Activated naive CD8-positive, alpha-beta T cell (primary cell): ENCODE measurements around the gene STAT5A.
"Not testable (repeated sequence)": the region's sequence is repeated elsewhere in the genome, so short reads cannot be mapped to it uniquely, and the experiment has no call there.

Experiments used
- H3K27ac Mint-ChIP-seq: one replicate; pipeline ENCODE4 v1.8.0; 2021; ENCODE audit warnings: mixed read lengths
- H3K27me3 Mint-ChIP-seq: one replicate; pipeline ENCODE4 v1.8.0; 2021; ENCODE audit warnings: mixed read lengths
- H3K36me3 Mint-ChIP-seq: one replicate; pipeline ENCODE4 v1.8.0; 2021; ENCODE audit warnings: mixed read lengths
- H3K4me1 Mint-ChIP-seq: one replicate; pipeline ENCODE4 v1.8.0; 2021; ENCODE audit warnings: low read depth, mixed read lengths
- H3K4me3 Mint-ChIP-seq: one replicate; pipeline ENCODE4 v1.8.0; 2021; ENCODE audit warnings: mild to moderate bottlenecking, mixed read lengths
- H3K9me3 Mint-ChIP-seq: one replicate; pipeline ENCODE4 v1.8.0; 2021; ENCODE audit warnings: low read depth, mixed read lengths

The STAT5A gene

DNA sequence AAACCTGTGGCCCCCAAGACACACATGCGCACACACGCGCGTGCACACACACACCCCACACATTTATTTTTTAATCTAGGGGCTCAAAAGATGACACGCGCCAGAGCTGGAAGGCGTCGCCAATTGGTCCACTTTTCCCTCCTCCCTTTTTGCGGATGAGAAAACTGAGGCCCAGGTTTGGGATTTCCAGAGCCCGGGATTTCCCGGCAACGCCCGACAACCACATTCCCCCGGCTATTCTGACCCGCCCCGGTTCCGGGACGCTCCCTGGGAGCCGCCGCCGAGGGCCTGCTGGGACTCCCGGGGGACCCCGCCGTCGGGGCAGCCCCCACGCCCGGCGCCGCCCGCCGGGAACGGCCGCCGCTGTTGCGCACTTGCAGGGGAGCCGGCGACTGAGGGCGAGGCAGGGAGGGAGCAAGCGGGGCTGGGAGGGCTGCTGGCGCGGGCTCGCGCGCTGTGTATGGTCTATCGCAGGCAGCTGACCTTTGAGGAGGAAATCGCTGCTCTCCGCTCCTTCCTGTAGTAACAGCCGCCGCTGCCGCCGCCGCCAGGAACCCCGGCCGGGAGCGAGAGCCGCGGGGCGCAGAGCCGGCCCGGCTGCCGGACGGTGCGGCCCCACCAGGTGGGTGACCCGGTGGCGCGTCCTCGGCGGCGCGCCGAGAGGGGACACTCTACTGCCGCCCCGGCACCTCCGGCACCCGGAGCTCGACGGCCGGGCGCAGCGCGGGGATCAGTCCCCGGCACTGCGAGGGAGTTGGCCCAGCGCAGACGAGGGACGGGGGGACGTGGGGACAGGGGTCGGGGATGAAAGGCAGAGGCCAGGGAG, at the start of gene STAT5A:
Gene STAT5A (plus strand): TSS at position 522 of the 826 bp plus-strand sequence. CDS start 914 bp downstream, outside the sequence.
- Mint-ChIP-seq H3K4me1 (peaks cover 49% of the 10 kb centered on the region), H3K27ac (peak within 1 kb of the TSS; percentile 99), H3K36me3 (peaks cover 16% of the 10 kb centered on the region), H3K27me3 (no peaks in the 10 kb centered on the region), H3K9me3 (no peaks in the 10 kb centered on the region), H3K4me3 (peak within 1 kb of the TSS; percentile 98)

DNA sequence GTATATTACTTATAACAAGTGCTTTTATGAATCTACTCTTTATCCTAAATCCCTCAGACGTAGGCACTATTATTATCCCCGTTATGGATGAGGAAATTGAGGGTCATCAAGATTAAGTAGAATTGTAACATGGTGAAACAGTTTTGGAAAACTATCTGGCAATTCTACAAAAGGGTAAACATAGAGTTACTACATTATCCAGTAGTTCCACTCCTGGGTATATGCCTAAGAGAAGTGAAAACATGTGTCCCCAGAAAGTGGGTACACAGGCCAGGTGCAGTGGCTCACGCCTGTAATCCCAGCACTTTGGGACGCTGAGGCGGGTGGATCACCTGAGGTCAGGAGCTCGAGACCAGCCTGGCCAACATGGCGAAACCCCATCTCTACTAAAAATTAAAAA, 48.7 kb upstream of the STAT5A start:
- peaks cover 49% of the 10 kb centered on the region for H3K4me1 Mint-ChIP-seq
- not testable (repeated sequence) for H3K36me3 Mint-ChIP-seq, H3K27me3 Mint-ChIP-seq, H3K4me3 Mint-ChIP-seq, H3K9me3 Mint-ChIP-seq, H3K27ac Mint-ChIP-seq

DNA sequence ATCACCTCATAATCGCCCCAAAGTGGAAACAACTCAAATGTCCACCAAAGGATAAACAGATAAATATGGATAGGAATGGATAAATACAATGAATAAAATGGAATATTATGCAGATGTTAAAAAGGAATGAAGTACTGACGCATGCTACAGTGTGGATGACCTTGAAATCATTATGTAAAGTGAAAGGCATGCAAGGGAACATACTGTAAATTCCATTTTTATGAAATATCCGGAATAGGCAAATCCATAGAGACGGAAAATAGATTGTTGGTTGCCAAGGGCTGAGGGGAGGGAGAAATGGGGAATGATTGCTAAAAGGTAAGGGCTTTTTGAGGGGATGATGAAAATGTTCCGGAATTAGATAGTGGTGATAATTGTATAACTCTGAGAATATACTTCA, 48.1 kb upstream of the STAT5A start:
- peak overlapping the region; percentile 54 for H3K27ac Mint-ChIP-seq
- H3K4me1 Mint-ChIP-seq: peaks cover 45% of the 10 kb centered on the region
- H3K36me3 Mint-ChIP-seq: no peaks in the 10 kb centered on the region
- no peaks in the 10 kb centered on the region for H3K9me3 Mint-ChIP-seq
- H3K27me3 Mint-ChIP-seq: no peaks in the 10 kb centered on the region
- H3K4me3 Mint-ChIP-seq: no peak overlapping the region

DNA sequence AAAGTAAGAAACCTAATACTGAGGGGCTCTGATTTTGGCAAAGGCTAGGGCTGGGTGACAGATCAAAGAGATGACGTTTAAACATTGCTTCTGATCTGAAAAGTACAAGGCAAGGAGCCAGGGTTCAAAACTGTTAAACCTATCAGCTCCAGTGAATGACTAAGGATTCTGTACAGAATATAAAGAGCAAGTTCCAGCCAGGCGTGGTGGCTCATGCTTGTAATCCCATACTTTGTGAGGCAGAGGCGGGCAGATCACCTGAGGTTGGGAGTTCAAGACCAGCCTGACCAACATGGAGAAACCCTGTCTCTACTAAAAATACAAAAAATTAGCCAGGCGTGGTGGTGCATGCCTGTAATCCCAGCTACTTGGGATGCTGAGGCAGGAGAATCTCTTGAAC, 47.4 kb upstream of the STAT5A start:
- H3K4me3 Mint-ChIP-seq, H3K9me3 Mint-ChIP-seq, H3K27me3 Mint-ChIP-seq, H3K36me3 Mint-ChIP-seq: not testable (repeated sequence)
- H3K27ac Mint-ChIP-seq: peak overlapping the region; percentile 54
- peaks cover 43% of the 10 kb centered on the region for H3K4me1 Mint-ChIP-seq

DNA sequence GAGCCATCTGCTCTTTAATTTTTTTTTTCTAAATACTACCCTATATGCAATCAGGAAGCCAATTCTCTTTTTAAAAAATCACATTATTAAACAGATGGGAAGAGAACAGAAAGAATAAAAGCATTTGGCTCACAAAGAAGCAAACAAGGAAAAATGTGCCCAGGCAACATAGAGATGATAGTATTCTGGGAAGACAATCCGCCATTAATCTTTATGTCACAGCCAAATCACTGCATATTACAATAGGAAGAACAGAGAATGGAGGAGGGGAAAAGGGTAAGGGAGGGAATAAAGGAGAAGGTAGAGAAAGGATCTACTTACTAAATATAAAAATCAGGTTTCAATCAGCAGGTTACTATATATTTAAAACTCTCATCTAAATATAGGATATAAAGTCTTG, 46.4 kb upstream of the STAT5A start:
- Mint-ChIP-seq H3K36me3 (no peaks in the 10 kb centered on the region), H3K27ac (no peak overlapping the region), H3K9me3 (no peaks in the 10 kb centered on the region)

DNA sequence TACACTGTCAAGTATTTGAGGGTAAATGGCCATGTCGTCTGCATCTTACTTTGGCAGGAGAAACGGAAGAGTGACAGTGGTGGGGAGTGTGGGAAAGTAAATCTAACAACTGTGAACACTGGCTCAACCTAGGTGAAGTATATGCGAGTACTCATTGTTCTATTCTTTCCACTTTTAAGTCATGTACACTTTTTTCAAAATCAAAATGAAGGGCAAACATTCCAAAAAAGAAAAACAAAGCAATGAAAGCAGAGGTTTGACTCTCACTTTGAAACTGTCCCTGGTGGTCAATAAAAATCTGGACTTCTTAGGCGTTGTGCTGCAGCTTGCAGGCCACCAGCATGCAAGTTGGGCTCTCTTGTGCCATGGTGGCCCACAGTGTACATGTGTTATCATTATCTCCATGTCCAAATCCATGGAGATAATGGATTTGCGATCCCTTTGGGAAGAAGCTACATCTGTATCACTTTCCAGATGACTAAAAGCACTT, 44.8 kb upstream of the STAT5A start:
- Mint-ChIP-seq H3K27me3 (no peaks in the 10 kb centered on the region), H3K4me1 (peaks cover 56% of the 10 kb centered on the region), H3K36me3 (no peaks in the 10 kb centered on the region), H3K27ac (peak overlapping the region; percentile 46), H3K4me3 (no peak overlapping the region), H3K9me3 (no peaks in the 10 kb centered on the region)

More for the DNA sequence above, 46.4 kb upstream of the STAT5A start:
- Mint-ChIP-seq H3K4me3 (no peak overlapping the region), H3K27me3 (no peaks in the 10 kb centered on the region), H3K4me1 (peaks cover 46% of the 10 kb centered on the region)

DNA sequence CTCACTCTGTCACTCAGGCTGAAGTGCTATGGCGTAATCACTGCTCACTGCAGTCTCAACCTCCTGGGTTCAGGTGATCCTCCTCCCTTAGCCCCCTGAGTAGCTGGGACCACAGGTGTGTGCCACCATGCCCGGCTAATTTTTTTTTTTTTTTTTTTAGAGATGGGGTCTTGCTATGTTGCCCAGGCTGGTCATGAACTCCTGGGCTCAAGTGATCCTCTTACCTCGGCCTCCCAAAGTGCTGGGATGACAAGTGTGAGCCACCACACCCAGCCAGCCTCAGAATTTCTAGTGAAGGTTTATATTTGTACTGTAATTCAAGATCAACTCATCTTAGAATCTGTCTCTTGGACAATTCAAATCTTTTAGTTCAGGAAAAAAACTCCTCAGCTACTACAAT, 44.2 kb upstream of the STAT5A start:
- peaks cover 60% of the 10 kb centered on the region for H3K4me1 Mint-ChIP-seq
- not testable (repeated sequence) for H3K9me3 Mint-ChIP-seq, H3K36me3 Mint-ChIP-seq, H3K27me3 Mint-ChIP-seq, H3K4me3 Mint-ChIP-seq
- peak overlapping the region; percentile 46 for H3K27ac Mint-ChIP-seq

DNA sequence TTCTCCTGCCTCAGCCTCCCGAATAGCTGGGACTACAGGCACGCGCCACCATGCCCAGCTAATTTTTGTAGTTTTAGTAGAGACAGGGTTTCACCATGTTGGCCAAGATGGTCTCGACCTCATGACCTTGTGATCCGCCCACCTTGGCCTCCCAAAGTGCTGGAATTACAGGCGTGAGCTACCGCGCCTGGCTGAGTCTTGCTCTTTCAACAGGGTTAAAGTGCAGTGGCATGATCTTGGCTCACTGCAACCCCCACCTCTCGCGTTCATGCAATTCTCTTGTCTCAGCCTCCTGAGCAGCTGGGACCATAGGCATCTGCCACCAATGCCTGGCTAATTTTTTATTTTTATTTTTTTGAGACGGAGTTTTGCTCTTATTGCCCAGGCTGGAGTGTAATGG, 43.1 kb upstream of the STAT5A start:
- H3K27me3 Mint-ChIP-seq, H3K27ac Mint-ChIP-seq, H3K9me3 Mint-ChIP-seq, H3K4me3 Mint-ChIP-seq, H3K36me3 Mint-ChIP-seq: not testable (repeated sequence)
- H3K4me1 Mint-ChIP-seq: peaks cover 66% of the 10 kb centered on the region

DNA sequence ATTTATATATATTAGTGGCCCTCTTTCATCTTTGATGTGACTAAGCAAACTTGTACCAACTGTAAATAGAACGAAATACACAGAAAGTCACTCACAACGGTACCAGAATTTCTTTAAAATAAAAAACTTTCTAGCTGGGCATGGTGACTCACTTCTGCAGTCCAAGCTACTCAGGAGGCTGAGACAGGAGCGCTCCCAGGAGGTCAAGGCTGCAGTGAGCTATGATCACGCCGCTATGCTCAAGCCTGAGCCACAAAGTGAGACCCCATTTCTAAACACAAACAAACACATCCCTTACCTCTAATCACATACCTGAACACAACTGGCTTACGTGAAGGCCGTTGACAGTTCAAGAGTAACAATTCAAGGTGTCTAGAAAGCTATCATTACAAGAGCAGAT, 41.8 kb upstream of the STAT5A start:
- peaks cover 67% of the 10 kb centered on the region for H3K4me1 Mint-ChIP-seq
- H3K27me3 Mint-ChIP-seq: no peaks in the 10 kb centered on the region
- H3K27ac Mint-ChIP-seq: peak overlapping the region; percentile 98
- H3K36me3 Mint-ChIP-seq: no peaks in the 10 kb centered on the region
- peak overlapping the region; percentile 66 for H3K4me3 Mint-ChIP-seq
- no peaks in the 10 kb centered on the region for H3K9me3 Mint-ChIP-seq

DNA sequence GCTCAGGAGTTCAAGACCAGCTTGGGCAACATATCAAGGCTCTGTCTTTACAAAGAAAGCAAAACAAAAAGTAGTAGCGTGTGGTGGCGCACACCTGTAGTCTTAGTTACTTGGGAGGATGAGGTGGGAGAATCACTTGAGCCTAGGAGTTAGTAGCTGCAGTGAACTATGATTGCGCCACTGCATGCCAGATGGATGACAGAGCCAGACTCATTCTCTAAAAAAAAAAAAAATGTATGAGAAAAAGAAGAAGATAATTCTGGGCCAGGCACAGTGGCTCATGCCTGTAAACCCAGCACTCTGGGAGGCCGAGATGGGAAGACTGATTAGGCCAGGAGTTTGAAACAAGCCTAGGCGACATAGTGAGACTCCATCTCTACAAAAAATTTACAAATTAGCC, 40.6 kb upstream of the STAT5A start:
- H3K27ac Mint-ChIP-seq: peak overlapping the region; percentile 98
- peaks cover 68% of the 10 kb centered on the region for H3K4me1 Mint-ChIP-seq
- H3K36me3 Mint-ChIP-seq: peaks cover 2% of the 10 kb centered on the region
- H3K9me3 Mint-ChIP-seq: no peaks in the 10 kb centered on the region
- no peaks in the 10 kb centered on the region for H3K27me3 Mint-ChIP-seq
- peak overlapping the region; percentile 59 for H3K4me3 Mint-ChIP-seq

DNA sequence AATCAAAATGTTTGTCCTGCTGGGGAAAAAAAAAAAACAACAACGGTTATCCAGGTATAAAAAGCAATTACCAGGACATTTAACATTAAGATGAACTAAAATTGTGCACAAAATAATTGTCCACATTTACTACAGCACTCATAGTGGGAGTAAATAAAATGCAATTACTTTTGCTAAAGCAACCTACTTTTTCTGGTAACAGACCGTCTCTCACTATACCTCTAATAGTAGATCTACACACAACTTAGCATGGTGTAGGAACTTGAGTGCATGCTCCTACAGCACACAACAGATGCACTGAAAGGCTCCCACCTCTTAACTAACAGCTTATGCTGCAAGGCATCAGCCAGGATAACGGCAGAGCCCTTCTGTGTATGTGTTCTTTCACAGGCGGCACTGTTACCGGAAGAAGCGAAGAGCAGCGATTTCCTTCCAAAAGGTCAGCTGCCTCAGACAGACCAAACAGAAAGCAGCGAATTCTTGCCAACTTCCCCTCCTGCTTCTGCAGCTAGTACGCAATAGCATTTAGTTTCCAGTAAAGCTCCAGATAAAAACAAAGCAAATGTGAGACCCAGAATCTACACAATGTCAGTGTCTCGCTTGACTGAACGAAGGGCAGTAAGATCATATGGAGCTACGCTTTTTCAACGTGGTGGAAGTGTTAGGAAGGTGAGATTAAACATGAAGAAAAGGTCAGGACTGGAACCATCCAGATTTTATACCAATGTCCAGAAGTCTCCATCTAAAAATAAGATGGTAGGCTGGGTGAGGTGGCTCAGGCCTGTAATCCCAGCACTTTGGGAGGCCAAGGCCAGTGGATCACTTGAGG, 39.7 kb upstream of the STAT5A start:
- Mint-ChIP-seq H3K4me3 (peak overlapping the region; percentile 91), H3K27me3 (no peaks in the 10 kb centered on the region)

DNA sequence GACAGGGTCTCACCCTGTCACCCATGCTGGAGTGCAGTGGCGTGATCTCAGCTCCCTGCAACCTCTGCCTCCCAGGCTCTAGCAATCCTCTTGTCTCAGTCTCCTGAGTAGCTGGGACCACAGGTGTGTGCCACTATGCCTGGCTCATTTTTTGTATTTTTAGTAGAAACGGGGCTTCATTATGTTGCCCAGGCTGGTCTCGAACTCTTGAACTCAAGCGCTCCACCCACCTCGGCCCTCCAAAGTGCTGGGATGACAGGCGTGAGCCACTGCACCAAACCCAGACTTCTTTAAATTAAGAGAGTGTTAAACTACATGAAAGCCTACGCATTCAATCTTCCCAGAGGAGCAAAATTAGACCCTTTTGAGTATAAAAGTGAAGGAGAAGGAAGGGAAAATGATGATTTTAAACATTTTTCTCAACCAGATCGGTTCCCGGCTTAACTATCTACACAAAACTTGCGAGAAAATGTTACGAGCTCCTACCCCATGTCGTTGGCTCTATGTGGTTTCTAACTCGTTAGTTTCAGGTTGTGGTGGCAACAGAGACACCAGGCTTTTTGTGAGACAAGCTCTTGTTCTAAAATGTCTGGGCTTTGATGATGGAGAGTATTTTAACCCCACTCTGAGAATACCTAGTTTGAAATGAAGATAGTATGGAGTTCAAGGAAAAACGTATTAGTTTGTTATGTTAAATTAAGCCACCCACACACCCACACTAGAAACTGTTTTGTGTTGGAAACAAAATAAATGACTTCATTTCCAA, 38.4 kb upstream of the STAT5A start:
- Mint-ChIP-seq H3K4me3 (peak overlapping the region; percentile 91), H3K27ac (peak overlapping the region; percentile 98), H3K9me3 (no peaks in the 10 kb centered on the region), H3K4me1 (peaks cover 74% of the 10 kb centered on the region), H3K27me3 (no peaks in the 10 kb centered on the region), H3K36me3 (peaks cover 2% of the 10 kb centered on the region)

More for the DNA sequence above, 39.7 kb upstream of the STAT5A start:
- H3K27ac Mint-ChIP-seq: peak overlapping the region; percentile 98
- H3K4me1 Mint-ChIP-seq: peaks cover 73% of the 10 kb centered on the region
- H3K9me3 Mint-ChIP-seq: no peaks in the 10 kb centered on the region
- H3K36me3 Mint-ChIP-seq: peaks cover 2% of the 10 kb centered on the region

DNA sequence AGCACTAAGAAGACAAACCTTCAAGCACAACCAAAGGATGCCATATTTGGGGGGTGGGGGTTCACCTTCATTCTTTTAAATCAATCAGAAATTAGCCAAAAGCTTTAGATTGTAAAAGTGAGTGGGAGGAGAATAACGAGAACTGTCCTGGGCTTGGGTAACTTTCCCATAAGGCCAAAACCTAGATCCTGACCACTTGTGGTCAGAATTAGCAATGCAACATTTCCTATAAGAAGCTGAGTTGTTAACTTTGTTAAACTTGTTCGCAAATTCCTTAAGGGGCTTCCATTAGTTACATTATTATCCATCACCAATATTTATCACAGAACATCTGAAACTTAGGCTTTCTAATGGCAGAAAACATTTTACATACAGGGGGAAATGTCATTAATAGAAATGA, 37.2 kb upstream of the STAT5A start:
- Mint-ChIP-seq H3K27ac (peak overlapping the region; percentile 98), H3K4me3 (peak overlapping the region; percentile 20), H3K36me3 (peaks cover 2% of the 10 kb centered on the region), H3K27me3 (no peaks in the 10 kb centered on the region), H3K9me3 (no peaks in the 10 kb centered on the region), H3K4me1 (peaks cover 81% of the 10 kb centered on the region)

DNA sequence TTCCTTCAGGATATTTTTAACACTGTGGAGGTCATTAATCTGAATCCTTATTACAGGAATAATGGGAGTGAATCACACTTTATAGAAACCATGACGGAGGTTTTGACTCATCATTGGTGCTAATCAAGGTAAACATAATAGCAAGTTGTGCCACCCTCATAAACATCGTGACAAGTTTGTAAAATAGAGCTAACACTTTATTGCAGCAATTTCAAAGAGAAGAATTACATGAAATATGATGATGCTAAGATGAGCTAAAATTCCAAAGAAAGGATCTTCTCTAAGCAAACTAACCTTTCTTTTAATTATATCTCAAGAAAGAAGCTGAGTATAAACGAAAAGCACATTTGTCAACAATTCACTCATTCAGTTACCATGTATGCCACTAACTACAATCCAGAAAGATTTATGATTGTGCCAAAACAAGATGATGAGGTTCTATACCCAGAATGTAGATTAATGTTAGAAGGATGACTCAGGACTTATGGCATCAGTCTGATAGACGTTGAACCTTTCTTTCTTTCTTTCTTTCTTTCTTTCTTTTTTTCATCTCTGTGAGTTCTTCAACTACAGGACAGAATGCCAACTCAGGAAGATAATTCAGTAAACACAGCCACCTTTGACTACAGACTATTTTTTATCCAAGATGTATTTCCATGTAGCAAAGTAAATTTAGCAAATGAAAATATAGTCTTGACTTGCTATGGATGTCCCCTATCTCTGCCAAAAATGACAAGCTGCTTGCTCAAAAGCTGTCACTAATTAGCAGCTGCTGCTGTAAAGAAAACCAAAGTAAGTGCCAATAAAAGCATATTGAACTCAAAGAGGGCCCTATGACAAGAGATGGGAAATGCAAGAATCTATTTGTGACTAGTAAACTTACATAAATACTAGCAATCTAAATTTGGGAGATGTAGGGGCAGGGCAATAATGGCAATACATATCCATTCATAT, 35.4 kb upstream of the STAT5A start:
- Mint-ChIP-seq H3K36me3 (peaks cover 2% of the 10 kb centered on the region), H3K9me3 (no peaks in the 10 kb centered on the region), H3K4me3 (peak overlapping the region; percentile 40), H3K27me3 (no peaks in the 10 kb centered on the region), H3K27ac (peak overlapping the region; percentile 90), H3K4me1 (peaks cover 77% of the 10 kb centered on the region)
